HG03342 (cell line): Measurements from ENCODE around the gene WDR5.
"Not testable (repeated sequence)": the region's sequence is repeated elsewhere in the genome, so short reads cannot be mapped to it uniquely, and the experiment has no call there.

Experiments used
- ATAC-seq: cut with Tn5 transposase; IDR thresholded peaks from one replicate; pipeline ENCODE4 v1.9.1; 2021; ENCODE audit warnings: mild to moderate bottlenecking, moderate library complexity; ENCODE audit not compliant: unreplicated experiment

Gene WDR5

DNA sequence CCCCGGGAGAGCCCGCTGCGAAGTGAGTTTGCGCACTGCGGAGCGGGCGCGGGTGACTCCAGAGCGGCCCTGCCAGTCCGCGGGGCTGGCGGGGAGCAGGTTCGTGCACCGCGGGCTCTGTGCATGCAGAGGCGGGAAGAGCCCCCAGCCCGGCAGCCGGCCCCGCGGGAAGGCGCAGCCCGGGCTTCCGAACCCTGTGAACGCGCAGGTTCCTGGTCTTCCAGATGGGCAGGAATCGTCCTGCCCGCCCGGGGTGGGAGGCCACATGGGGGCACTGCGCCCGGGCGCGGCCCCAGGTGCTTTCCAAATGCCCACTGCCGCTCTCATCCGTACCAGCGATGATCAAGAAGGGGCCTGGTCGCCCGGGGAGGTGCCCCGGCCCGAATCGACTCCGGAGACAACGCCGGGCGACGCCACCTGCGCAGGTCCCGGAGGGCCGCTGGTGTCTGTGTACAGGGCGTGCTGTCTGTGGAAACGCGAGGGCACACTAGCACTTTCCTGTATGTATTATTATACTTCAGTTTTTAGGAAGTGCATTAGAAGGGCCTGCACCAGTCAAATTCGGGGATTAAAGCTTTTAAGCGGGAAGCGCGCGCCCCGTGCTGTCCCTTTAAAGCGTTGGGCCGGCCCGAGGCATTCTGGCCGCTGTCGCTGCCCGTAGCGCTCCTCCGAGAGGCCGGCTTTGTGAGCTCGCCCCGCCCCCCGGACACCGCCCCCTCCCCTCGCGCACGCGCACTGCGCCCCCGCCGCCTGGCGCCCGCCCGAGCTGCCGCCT is at the start of gene WDR5:
Gene WDR5, plus strand, starts transcription at position 740 of the 775 bp plus-strand sequence. CDS start 3,796 bp downstream, outside the sequence.
- ATAC-seq: peak; percentile 61

DNA sequence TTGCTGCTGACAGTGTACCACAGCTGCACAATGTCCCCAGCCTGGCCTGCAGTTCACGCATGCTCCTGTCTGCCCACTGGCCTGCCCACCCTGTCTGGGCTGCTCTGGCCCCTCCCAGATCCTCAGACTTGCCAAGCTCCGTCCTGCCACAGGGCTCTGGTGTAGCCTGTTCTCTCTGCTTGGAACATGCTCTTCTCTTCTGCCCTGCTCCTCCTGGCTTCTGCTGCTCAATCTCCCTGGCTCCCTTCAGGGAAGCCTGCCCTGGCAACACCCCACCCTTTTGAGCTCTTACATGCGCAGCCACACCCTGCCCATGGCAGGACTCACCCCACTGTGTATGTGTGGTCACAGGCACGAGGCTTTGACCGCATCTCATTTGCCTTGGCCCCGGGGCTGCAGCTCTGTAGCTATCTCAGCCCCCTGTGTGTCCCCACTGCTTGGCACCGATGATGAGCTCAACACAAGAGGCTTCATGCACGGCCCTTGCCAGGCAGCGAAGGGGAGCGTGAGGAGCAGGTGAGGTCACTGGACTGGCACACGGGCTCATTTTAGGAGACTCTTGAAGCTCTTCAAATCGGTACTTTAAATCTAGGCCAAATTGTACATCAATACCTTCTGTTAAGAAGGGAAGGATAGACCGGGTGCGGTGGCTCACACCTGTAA is 47.7 kb upstream of the WDR5 start:
- no peak for ATAC-seq

- ATAC-seq: no peak
Observed at GRCh38 chr9:134089972-134090371, 45.9 kb upstream of the WDR5 start.

DNA sequence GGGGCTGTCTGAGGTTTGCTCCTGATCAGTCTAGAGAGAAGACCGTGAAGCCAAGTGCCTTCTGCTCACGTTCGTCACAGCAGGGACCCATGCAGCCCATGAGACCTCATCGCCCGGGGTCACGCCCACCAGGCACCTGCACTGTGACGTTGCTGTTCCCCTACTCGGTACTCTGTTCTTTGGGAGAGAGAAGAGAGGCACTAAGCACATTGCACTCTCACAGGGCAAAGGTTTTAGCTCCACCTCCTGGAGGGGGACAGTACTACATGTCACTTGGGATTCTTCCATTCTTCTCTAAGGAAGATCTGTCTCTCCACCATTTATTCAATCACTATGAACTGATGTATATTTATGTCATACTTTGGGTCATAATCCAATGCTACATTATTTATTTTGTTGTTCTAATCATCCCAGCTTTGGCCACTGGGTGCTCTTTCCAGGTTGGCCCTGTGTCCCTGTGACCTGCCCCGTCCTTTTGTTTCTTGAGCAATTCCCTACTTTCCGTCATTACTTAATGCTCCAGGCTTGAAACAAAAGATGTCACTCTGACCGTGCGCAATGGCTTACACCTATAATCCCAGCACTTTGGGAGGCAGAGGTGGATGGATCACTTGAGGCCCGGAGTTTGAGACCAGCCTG is 36.6 kb upstream of the WDR5 start:
- ATAC-seq: no peak

DNA sequence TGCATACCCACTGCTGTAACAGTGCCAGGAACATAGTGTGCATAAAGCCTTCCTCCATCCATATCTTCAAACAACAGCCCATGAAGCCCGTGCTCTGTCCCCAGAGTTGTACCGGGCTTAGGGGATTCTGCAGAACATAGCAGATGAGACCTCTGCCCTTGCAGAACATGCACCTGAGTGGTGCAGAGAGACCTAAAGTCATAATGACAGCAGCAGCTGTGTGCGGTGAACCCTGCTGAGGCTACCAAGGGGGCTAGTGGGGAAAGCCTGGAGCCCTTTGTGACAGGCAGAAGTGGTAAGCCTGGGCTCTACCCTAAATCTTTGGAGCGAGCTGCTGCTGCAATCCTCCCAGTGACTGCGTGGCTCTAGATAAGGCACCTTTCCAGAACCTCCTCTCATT is 35.8 kb upstream of the WDR5 start:
- ATAC-seq: no peak

DNA sequence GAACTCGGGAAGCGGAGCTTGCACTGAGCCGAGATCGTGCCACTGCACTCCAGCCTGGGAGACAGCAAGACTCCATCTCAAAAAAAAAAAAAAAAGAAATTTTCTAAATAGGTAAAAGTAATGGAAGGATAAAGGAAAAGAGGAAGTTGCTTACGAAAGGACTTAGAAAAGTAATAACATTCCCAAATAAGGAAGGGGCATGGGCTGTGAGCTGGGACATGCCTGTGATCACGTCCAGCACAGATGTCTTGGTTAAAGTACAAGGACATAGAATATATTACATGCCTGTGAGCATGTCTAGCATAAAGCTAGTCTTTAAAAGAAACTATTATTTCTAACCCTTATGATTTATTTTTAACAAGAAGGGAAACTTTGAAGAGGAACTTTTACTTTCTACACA is 34.7 kb upstream of the WDR5 start:
- ATAC-seq: not testable (repeated sequence)

DNA sequence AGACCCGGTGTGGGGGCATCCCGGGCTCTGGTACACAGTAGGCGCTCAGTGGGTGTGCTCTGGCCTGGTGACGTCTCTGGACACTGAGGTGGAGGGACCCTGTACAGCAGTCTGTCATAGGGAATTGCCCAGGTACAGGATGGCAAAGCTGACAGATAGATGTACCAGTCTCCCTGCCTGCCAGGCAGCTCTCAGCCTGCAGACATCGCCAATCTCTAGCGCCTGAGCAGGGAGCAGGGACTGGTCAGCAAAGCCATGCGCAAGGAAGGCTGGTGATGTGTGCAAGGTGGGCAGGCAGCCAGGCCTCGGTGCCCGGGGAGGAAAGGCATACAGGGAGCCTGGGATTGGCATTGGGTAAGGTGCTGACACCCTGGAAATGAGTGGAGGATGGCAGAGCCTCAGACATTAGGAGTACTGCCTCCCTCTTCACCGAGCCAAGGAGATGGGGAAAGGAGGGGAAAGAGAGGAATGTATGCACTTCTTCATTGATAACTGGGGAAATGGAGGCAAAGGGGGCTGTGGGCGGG is 34.2 kb upstream of the WDR5 start:
- ATAC-seq: no peak

- no peak for ATAC-seq
Observed at GRCh38 chr9:134103391-134103998, 32.4 kb upstream of the WDR5 start.

DNA sequence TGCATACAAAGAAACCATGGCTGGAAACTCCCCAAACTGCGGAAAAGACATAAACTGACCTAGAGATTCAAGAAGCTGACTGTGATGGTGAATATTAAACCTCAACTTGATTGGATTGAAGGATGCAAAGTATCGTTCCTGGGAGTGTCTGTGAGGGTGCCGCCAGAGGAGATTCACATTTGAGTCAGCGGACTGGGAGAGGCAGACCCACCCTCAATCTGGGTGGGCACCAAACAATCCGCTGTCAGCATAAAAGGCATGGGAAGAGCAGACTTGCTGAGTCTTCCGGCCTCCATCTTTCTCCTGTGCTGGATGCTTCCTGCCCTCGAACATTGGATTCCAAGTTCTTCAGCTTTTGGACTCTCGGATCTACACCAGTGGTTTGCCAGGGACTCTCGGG is 24.8 kb upstream of the WDR5 start:
- no peak for ATAC-seq

GRCh38 chr9:134112561-134112960 is 23.3 kb upstream of the WDR5 start:
- no peak for ATAC-seq

DNA sequence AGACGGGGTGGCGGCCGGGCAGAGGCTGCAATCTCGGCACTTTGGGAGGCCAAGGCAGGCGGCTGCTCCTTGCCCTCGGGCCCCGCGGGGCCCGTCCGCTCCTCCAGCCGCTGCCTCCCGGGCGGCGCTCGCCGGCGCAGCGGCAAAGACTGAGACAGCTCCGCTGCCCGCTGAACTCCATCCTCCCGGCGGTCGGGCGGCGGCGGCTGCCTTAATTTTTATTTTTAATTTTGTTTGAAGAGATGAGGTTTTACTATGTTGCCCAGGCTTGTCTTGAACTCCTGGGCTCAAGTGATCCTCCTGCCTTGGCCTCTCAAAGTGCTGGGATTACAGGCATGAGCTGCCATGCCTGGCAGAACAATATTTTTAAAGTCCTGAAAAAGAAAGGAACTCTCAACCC is 16.9 kb upstream of the WDR5 start:
- ATAC-seq: not testable (repeated sequence)

- ATAC-seq: no peak
Observed at GRCh38 chr9:134123764-134124128, 12.1 kb upstream of the WDR5 start.

- ATAC-seq: no peak
Observed at GRCh38 chr9:134125413-134126095, 10.3 kb upstream of the WDR5 start.

- ATAC-seq: no peak
Observed at GRCh38 chr9:134126373-134126772, 9.5 kb upstream of the WDR5 start.

DNA sequence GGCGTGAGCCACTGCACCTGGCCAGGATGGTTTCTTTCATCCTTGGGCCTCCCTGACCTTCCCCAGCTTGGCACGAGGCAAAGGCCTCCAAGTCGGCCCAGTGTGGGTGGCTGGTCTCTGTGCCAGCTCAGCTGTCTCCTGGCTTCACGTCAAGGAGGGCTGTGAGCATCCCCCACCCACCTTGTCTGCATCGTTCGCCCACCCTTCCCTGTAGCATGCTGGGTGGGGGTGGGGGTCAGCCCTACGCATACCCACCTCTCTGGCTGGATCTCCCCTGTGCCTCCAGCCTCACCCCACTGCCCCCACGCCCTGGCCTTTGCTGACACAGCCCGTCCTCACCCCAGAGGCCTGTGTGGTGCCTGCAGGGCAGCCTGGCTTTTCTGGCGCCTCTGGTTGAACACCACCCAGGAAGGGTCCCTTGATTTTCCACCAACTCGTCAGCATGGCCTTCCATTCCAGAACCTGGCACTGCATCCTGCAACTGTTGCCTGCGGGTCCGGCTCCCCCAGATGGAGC is 8.8 kb upstream of the WDR5 start:
- no peak for ATAC-seq

DNA sequence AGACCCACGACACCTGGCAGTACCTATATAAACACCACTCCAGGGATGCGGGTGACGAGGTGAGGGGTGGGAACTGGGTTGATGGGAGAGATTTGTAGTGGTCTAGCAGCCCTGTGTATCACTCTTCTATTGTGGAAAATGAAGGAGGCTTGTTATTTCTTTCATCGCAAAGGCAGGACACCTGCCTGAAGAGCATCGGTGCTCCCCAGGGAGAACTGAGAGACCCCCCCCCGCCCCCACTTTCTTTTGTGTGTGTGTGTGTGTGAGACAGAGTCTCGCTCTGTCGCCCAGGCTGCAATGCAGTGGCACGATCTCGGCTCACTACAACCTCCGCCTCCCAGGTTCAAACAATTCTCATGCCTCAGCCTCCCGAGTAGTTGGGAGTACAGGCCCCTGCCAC is 8.3 kb upstream of the WDR5 start:
- no peak for ATAC-seq

- no peak for ATAC-seq
Observed at GRCh38 chr9:134128727-134129679, 6.9 kb upstream of the WDR5 start.

- no peak for ATAC-seq
Observed at GRCh38 chr9:134130503-134131375, 5.1 kb upstream of the WDR5 start.
